COLO829 (cell line): ENCODE data around the gene DIRAS1.
"Not testable (repeated sequence)": the region's sequence is repeated elsewhere in the genome, so short reads cannot be mapped to it uniquely, and the experiment has no call there.

ENCODE experiments used
- DNase-seq: peaks from one replicate; pipeline ENCODE4 v3.0.0; 2012; ENCODE audit warnings: low spot score

Gene DIRAS1

GRCh38 chr19:2726904-2727639, 5.9 kb upstream of the DIRAS1 start:
- DNase-seq = no peak

- no peak for DNase-seq
Observed at GRCh38 chr19:2726160-2726855, 5.1 kb upstream of the DIRAS1 start.

- DNase-seq = no peak
Observed at GRCh38 chr19:2724148-2724557, 3.0 kb upstream of the DIRAS1 start.

GRCh38 chr19:2723747-2724146, 2.6 kb upstream of the DIRAS1 start:
- no peak for DNase-seq

- DNase-seq = no peak
Observed at GRCh38 chr19:2723345-2723715, 2.2 kb upstream of the DIRAS1 start.

GRCh38 chr19:2722541-2723344, 1.6 kb upstream of the DIRAS1 start:
- DNase-seq = peak; percentile 81

- no peak for DNase-seq
Observed at GRCh38 chr19:2721570-2722540, 683 bp upstream of the DIRAS1 start.

GRCh38 chr19:2719920-2720776, 1.0 kb downstream of the DIRAS1 start:
- DNase-seq = no peak

GRCh38 chr19:2719232-2719735, 1.9 kb downstream of the DIRAS1 start:
- no peak for DNase-seq

GRCh38 chr19:2717638-2718541, 3.3 kb downstream of the DIRAS1 start:
- no peak for DNase-seq

GRCh38 chr19:2716722-2717637, 4.2 kb downstream of the DIRAS1 start:
- no peak for DNase-seq

- no peak for DNase-seq
Observed at GRCh38 chr19:2716275-2716650, 4.9 kb downstream of the DIRAS1 start.

- no peak for DNase-seq
Observed at GRCh38 chr19:2715470-2716274, 5.5 kb downstream of the DIRAS1 start.

- no peak for DNase-seq
Observed at GRCh38 chr19:2714531-2715269, 6.5 kb downstream of the DIRAS1 start.

GRCh38 chr19:2714102-2714501, 7.1 kb downstream of the DIRAS1 start:
- DNase-seq = not testable (repeated sequence)

GRCh38 chr19:2713170-2713569, 8.0 kb downstream of the DIRAS1 start:
- DNase-seq = not testable (repeated sequence)

- DNase-seq = no peak
Observed at GRCh38 chr19:2711875-2712205, 9.3 kb downstream of the DIRAS1 start.
